Stimulated activated CD4-positive, alpha-beta T cell treated with anti-CD3 and anti-CD28 coated beads, Interleukin-12 subunit alpha, Interleukin-12 subunit beta, amount 100 ng/mL, for 48 hours (primary cell): Measurements from ENCODE around the gene MAMDC4.

ENCODE experiments used
- DNase-seq, 3 donors: peaks; one replicate each; pipeline ENCODE4 v3.0.0-alpha.2; 2020; ENCODE audit warnings: low read depth in 2 of 3, low spot score in 1 of 3

Gene MAMDC4

GRCh38 chr9:136849038-136849959 lies 2.8 kb upstream of the MAMDC4 start, which contains the start of gene PHPT1:
Gene PHPT1 (plus strand): TSS chr9:136849409. CDS start chr9:136849431, 22 bp downstream.
- peak; percentile 94 to 96 (median 96) for DNase-seq

GRCh38 chr9:136849960-136850865 lies 1.9 kb upstream of the MAMDC4 start:
- no peak for DNase-seq

- DNase-seq, result no peak
These were observed 1.0 kb upstream of the MAMDC4 start for GRCh38 chr9:136850866-136851775.

- no peak for DNase-seq
These were observed 784 bp downstream of the MAMDC4 start for GRCh38 chr9:136852664-136853595.

GRCh38 chr9:136853596-136854112 lies 1.5 kb downstream of the MAMDC4 start:
- no peak for DNase-seq

GRCh38 chr9:136854113-136854841 lies 2.1 kb downstream of the MAMDC4 start:
- no peak for DNase-seq

- no peak for DNase-seq
These were observed 2.8 kb downstream of the MAMDC4 start for GRCh38 chr9:136854842-136855460.

- DNase-seq, result no peak
These were observed 3.4 kb downstream of the MAMDC4 start for GRCh38 chr9:136855461-136856078.

- no peak for DNase-seq
These were observed 3.9 kb downstream of the MAMDC4 start for GRCh38 chr9:136856079-136856476.

- no peak for DNase-seq
These were observed 4.5 kb downstream of the MAMDC4 start for GRCh38 chr9:136856541-136857141.

- DNase-seq, result no peak
These were observed 5.0 kb downstream of the MAMDC4 start for GRCh38 chr9:136857166-136857565.

- no peak for DNase-seq
These were observed 5.7 kb downstream of the MAMDC4 start for GRCh38 chr9:136857581-136858412.

GRCh38 chr9:136858452-136858843 lies 6.3 kb downstream of the MAMDC4 start:
- no peak for DNase-seq

GRCh38 chr9:136858844-136859757 lies 7.0 kb downstream of the MAMDC4 start:
- no peak for DNase-seq

GRCh38 chr9:136860529-136860928 lies 8.4 kb downstream of the MAMDC4 start:
- DNase-seq, result no peak
